Natural killer cell treated with Interleukin-12 subunit alpha and Interleukin-12 subunit beta and Interleukin-15 and Interleukin-18, amount 100 ng/mL, for 72 hours (primary cell): Measurements from ENCODE around the gene GATAD2B. TPM values are rescaled to one million over a fixed set of nuclear protein-coding genes. Genes with fewer than 3 reads are reported as not detected.
"Not testable (repeated sequence)": the region's sequence is repeated elsewhere in the genome, so short reads cannot be mapped to it uniquely, and the experiment has no call there.

ENCODE experiments used
- ATAC-seq, 2 donors: fragments of 150-1000 bp; cut with Tn5 transposase in 1 of 2; sonication (Bioruptor Pico), chemical (Tn5 transposase) in 1 of 2; 2 replicates each; pipeline ENCODE4 v1.10.0; 2021
- DNase-seq: peaks from one replicate; pipeline ENCODE4 v3.0.0; 2022; ENCODE audit warnings: low spot score
- H3K27ac Mint-ChIP-seq, 2 donors: 1 replicate in 1 of 2; 2 replicates in 1 of 2; pipeline ENCODE4 v1.8.0; 2022; ENCODE audit warnings: mixed read lengths in 2 of 2, mild to moderate bottlenecking in 1 of 2, moderate library complexity in 1 of 2
- H3K27me3 Mint-ChIP-seq, 2 donors: 1 replicate in 1 of 2; 2 replicates in 1 of 2; pipeline ENCODE4 v1.8.0; 2022; ENCODE audit warnings: mixed read lengths in 2 of 2
- H3K36me3 Mint-ChIP-seq: one replicate; pipeline ENCODE4 v1.8.0; 2022; ENCODE audit warnings: mixed read lengths
- H3K4me1 Mint-ChIP-seq, 2 donors: 1 replicate in 1 of 2; 2 replicates in 1 of 2; pipeline ENCODE4 v1.8.0; 2022; ENCODE audit warnings: low read depth in 2 of 2, mixed read lengths in 2 of 2, mild to moderate bottlenecking in 1 of 2
- H3K4me3 Mint-ChIP-seq: one replicate; pipeline ENCODE4 v1.8.0; 2022; ENCODE audit warnings: mixed read lengths
- H3K9me3 Mint-ChIP-seq: 2 replicates; pipeline ENCODE4 v1.8.0; 2022; ENCODE audit warnings: mixed read lengths
- total RNA-seq, 2 donors: library from RNA; stranded (reverse); gene quantifications; one replicate each; pipeline ENCODE4 v1.2.3, GENCODE V29; 2022

Gene GATAD2B
- total RNA-seq, 2 donors from 2014 or later: 58.5 to 76.6 TPM

DNA sequence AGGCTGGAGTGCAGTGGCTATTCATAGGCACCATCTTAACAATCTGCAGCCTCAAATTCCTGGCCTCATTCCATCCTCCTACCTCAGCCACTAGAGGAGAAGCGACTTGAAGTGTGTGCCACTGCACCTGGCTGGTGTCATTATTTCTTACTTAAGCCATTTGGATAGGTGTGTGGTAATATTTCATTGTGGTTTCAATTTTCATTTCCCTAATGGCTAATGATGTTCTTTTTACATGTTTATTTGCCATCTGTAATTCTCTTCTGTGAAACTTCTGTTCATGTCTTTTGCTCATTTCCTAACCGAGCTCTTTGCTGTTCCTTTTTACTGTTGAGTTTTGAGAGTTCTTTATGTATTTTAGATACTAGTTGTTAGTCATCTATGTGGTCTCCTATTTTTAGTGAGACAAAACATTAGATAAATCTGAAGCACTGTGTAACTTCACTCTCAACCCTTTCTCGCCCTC is 80.7 kb downstream of the GATAD2B start:
- Mint-ChIP-seq H3K9me3 (no peaks in the 10 kb centered on the region), H3K27me3 (no peaks in the 10 kb centered on the region), H3K4me1 (peaks cover 21 to 23% of the 10 kb centered on the region in 2 donors), H3K4me3 (no peak overlapping the region), H3K36me3 (no peaks in the 10 kb centered on the region), H3K27ac (no peak overlapping the region)
- DNase-seq: no peak
- ATAC-seq: no peak

DNA sequence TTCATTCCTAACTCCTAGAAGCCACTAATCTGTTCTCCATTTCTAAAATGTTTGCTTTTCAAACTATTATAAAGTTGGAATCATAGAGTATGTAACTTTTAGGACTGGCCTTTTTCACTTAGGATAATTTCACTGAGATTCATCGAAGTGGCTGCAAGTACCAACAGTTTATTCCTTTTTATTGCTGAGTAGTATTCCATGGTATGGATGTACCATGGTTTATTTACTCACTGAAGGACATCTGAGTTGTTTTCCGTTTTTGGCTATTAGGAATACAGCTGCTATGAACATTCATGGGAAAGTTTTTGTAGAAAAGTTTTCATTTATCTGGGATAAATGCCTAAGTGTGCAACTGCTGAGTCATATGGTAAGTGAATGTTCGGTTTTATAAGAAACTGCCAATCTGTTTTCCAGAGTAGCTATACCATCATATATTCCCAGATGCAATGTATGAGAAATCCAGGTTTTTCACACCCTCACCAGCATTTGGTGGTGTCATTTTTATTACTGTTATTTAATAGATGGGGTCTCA is 81.2 kb downstream of the GATAD2B start:
- Mint-ChIP-seq H3K27ac (peak overlapping the region in 1 of 2 donors; percentile 33), H3K27me3 (no peaks in the 10 kb centered on the region), H3K36me3 (no peaks in the 10 kb centered on the region), H3K4me1 (peaks cover 23% of the 10 kb centered on the region in 2 donors), H3K4me3 (no peak overlapping the region), H3K9me3 (no peaks in the 10 kb centered on the region)
- no peak for ATAC-seq
- no peak for DNase-seq

DNA sequence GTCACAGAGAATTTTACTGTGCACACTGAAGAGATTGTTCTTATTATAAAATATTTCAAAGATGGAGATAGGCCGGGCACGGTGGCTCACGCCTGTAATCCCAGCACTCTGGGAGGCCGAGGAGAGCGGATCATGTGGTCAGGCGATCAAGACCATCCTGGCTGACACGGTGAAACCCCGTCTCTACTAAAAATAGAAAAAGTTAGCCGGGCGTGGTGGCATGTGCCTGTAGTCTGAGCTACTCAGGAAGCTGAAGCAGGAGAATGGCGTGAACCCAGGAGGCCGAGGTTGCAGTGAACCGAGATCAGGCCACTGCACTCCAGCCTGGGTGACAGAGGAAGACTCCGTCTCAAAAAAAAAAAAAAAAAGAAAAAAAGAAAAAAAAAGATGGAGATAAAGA is 82.0 kb downstream of the GATAD2B start:
- not testable (repeated sequence) for H3K36me3 Mint-ChIP-seq, DNase-seq, H3K27me3 Mint-ChIP-seq, H3K9me3 Mint-ChIP-seq, ATAC-seq, H3K4me3 Mint-ChIP-seq, H3K27ac Mint-ChIP-seq
- H3K4me1 Mint-ChIP-seq: peaks cover 18 to 20% of the 10 kb centered on the region in 2 donors

DNA sequence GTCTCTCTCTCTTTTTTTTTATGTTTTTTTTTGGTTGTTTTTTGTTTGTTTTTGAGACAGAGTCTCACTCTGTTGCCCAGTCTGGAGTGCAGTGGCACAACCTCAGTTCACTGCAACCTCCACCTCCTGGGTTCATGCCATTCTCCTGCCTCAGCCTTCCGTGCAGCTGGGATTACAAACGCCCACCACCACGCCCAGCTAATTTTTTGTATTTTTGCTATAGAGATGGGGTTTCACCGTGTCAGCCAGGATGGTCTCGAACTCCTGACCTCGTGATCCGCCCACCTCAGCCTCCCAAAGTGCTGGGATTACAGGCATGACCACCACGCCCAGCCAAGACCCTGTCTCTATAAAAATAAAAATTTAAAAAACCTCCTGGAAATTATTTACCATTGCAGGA is 88.8 kb downstream of the GATAD2B start:
- not testable (repeated sequence) for H3K36me3 Mint-ChIP-seq, DNase-seq, H3K9me3 Mint-ChIP-seq, H3K27me3 Mint-ChIP-seq, H3K27ac Mint-ChIP-seq, ATAC-seq, H3K4me3 Mint-ChIP-seq
- peaks cover 5 to 13% of the 10 kb centered on the region in 2 donors for H3K4me1 Mint-ChIP-seq

DNA sequence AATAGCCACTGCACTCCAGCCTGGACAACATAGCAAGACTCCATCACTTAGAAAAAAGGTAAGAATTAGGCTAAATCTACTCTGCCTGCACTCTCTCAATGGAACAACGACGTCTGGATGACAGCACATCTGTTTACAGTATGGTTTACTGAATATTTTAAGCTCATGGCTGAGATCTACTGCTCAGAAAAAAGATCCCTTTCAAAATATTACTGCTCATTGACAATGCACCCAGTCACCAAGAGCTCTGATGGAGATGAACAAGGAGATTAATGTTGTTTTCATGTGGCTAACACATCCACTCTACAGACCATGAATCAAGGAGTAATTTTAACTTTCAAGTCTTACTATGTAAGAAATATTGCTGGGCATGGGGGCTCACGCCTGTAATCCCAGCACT is 89.6 kb downstream of the GATAD2B start:
- H3K27ac Mint-ChIP-seq: no peak overlapping the region
- H3K27me3 Mint-ChIP-seq: no peaks in the 10 kb centered on the region

DNA sequence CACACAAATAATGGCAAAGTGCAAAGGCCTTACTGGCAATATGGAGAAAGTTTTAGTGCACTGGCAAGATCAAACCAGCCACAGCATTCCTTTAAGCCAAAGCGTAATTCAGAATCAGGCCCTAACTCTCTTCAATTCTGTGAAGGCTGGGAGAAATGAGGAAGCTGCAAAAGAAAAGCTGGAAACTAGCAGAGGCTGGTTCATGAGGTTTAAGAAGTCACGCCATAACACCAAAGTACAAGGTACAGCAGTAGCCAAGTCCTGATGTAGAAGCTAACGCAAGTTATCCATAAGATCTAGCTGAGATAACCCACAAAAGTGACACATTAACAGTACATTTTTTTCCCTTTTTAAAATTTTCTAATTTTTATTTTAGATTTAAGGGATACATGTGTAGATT is 90.5 kb downstream of the GATAD2B start:
- no peaks in the 10 kb centered on the region for H3K9me3 Mint-ChIP-seq
- H3K27ac Mint-ChIP-seq: no peak overlapping the region
- H3K27me3 Mint-ChIP-seq: no peaks in the 10 kb centered on the region
- DNase-seq (no peak), ATAC-seq (no peak)
- no peak overlapping the region for H3K4me3 Mint-ChIP-seq
- H3K4me1 Mint-ChIP-seq: peaks cover 5 to 15% of the 10 kb centered on the region in 2 donors
- H3K36me3 Mint-ChIP-seq: peaks cover 3% of the 10 kb centered on the region

More for the DNA sequence above, 89.6 kb downstream of the GATAD2B start:
- no peaks in the 10 kb centered on the region for H3K9me3 Mint-ChIP-seq
- H3K4me3 Mint-ChIP-seq: no peak overlapping the region
- DNase-seq (no peak), ATAC-seq (no peak)
- H3K36me3 Mint-ChIP-seq: no peaks in the 10 kb centered on the region
- peaks cover 5 to 13% of the 10 kb centered on the region in 2 donors for H3K4me1 Mint-ChIP-seq

DNA sequence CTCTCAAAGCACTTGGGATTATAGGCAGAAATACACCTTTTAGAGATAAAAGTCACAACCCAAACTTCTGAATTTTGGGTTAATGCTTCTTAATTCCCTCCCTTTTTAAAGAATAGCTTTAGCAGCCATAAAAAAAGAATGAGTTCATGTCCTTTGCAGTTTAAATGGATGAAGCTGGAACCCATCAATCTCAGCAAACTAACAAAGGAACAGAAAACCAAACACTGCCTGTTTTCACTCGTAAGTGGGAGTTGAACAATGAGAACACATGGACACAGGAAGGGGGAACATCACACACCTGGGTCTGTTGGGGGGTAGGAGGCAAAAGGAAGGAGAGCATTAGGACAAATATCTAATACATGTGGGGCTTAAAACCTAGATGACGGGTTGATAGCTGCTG is 91.7 kb downstream of the GATAD2B start:
- Mint-ChIP-seq H3K36me3 (peaks cover 4% of the 10 kb centered on the region), H3K9me3 (no peaks in the 10 kb centered on the region), H3K27me3 (no peaks in the 10 kb centered on the region), H3K4me1 (peaks cover 5 to 11% of the 10 kb centered on the region in 2 donors), H3K27ac (no peak overlapping the region), H3K4me3 (no peak overlapping the region)
- no peak for ATAC-seq
- no peak for DNase-seq

DNA sequence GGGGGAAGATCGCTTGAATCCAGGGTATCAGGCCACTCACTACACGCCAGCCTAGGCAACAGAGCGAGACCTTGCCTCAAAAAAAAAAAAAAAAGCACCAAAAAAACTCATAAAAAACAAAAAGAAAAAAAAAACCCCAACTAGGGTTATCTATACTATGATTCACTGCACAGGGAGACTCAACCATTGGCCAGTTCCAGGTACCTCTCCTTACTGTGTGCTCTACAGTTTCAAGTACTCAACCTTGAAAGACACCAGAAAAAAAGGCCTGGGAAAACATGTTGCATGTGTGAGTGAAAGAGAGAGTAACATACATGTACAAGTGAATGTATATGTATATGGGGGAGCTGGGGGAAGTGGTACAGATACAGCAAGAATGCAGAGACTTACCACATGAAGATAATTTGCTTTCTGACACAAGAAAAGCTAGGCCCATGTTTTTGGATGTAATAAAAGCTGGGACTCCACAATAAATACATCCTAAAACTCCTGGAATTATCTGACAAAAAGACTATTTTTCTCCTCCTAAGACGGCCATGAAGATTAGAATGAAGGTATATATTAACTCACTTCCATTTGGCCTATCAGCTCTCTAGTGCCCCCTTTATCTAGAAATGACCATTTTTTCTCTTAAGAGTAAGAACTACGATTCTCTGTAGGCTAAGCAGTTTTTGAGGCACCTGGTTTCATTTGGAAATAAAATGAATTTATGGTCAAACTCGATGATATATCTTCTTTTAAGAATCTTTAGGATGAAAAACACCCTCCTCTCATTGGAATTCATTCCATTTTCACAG is 95.4 kb downstream of the GATAD2B start:
- H3K27ac Mint-ChIP-seq: no peak overlapping the region
- no peak for ATAC-seq
- peaks cover 4% of the 10 kb centered on the region for H3K36me3 Mint-ChIP-seq

DNA sequence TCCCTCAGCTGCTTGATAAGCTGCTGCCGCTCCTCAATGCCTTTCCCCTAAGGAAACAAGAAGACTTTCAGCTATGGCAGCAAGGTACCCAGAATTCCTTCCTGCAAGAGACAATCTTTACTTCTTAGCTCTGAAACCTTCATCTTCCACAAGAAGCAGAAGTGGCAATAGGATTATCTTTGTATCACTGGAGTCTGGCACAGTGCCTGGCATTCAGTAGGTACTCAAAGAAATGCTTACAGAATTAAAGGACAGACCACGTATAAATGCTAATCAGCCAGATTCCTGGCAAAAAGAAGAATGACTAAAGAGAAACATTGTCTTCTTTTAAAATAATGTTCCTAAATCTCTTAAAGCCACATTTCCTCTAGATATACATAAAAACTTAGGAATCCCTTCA is 103.9 kb downstream of the GATAD2B start:
- Mint-ChIP-seq H3K9me3 (no peaks in the 10 kb centered on the region), H3K36me3 (peaks cover 28% of the 10 kb centered on the region), H3K27me3 (no peaks in the 10 kb centered on the region), H3K4me1 (peaks cover 0 to 8% of the 10 kb centered on the region in 2 donors), H3K27ac (no peak overlapping the region), H3K4me3 (no peak overlapping the region)
- DNase-seq (no peak), ATAC-seq (no peak)

More for the DNA sequence above, 95.4 kb downstream of the GATAD2B start:
- Mint-ChIP-seq H3K27me3 (no peaks in the 10 kb centered on the region), H3K4me1 (peaks cover 0 to 4% of the 10 kb centered on the region in 2 donors), H3K4me3 (no peak overlapping the region), H3K9me3 (no peaks in the 10 kb centered on the region)
- DNase-seq: no peak

DNA sequence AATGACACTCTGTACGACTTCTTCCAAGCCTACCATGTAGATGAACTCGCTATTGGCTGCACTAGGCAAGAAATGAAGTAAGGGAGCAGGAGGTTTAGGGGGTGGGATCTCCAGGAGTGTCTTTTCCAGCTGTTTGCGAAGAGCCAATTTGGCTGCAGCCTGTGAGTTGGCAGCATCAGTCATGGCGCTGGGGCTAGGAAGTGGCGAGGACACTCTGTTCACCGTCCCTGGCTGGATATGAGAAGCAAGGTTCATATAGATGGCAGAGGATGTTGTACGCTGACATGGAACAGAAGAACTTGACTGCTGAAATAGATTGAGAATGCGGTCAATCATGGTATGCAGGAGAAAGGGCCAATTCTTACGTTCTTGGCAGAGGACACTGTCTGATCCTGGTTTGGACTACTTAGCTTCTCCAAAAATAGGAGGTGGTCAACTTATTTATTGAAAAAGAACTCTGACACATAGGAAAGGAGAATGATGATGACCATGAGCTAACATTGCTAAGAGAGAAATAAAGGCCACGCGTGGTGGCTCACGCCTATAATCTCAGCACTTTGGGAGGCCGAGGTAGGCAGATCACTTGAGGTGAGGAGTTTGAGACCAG is 106.4 kb downstream of the GATAD2B start:
- no peaks in the 10 kb centered on the region for H3K9me3 Mint-ChIP-seq
- no peaks in the 10 kb centered on the region for H3K27me3 Mint-ChIP-seq
- H3K4me1 Mint-ChIP-seq: peaks cover 0 to 12% of the 10 kb centered on the region in 2 donors
- H3K27ac Mint-ChIP-seq: peak overlapping the region in 1 of 2 donors; percentile 63
- DNase-seq (no peak), ATAC-seq (no peak)
- H3K4me3 Mint-ChIP-seq: no peak overlapping the region
- H3K36me3 Mint-ChIP-seq: peaks cover 40% of the 10 kb centered on the region

DNA sequence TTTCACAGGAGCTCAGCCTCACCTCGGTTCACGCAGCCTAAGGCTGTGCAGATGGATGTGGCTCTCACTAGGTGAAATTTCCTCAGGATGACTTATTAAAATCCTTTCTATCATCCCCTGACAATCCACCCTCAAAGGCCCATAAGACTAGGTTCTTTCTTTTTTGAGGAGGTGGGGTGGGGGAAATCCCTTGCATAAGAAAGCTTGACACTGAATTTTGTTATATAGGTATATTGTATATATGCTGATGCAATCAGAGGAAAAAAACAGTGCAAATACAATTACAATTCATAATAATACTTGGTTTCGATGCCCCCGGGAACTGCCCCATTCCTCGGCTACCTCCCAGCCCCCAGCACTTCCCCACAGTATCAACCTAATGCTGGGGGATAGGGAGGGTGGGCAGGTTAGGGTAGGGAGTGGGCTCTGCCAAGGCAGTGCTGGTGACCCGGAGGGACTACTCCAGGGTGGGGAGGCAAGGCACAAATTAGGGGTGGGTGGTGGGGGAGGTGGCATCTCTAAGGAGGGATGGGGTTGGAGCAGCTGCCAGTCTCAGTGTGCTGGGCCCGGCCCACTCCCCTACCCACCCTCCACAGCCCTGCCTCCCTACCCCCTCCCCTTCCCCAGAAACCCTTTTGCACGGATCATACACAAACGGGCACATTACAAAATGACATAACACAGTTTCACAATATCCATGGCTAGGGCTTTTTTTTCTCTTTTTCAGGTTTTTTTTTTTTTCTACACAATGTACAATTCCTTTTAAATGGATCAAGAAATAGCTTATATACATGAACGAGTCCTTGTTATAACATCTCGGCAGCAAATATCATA is 116.7 kb downstream of the GATAD2B start:
- Mint-ChIP-seq H3K27me3 (no peaks in the 10 kb centered on the region), H3K4me3 (no peak overlapping the region), H3K36me3 (peaks cover 14% of the 10 kb centered on the region), H3K9me3 (no peaks in the 10 kb centered on the region), H3K27ac (peak overlapping the region; percentile 74 to 77), H3K4me1 (peaks cover 21 to 32% of the 10 kb centered on the region in 2 donors)
- DNase-seq: no peak
- ATAC-seq: no peak

DNA sequence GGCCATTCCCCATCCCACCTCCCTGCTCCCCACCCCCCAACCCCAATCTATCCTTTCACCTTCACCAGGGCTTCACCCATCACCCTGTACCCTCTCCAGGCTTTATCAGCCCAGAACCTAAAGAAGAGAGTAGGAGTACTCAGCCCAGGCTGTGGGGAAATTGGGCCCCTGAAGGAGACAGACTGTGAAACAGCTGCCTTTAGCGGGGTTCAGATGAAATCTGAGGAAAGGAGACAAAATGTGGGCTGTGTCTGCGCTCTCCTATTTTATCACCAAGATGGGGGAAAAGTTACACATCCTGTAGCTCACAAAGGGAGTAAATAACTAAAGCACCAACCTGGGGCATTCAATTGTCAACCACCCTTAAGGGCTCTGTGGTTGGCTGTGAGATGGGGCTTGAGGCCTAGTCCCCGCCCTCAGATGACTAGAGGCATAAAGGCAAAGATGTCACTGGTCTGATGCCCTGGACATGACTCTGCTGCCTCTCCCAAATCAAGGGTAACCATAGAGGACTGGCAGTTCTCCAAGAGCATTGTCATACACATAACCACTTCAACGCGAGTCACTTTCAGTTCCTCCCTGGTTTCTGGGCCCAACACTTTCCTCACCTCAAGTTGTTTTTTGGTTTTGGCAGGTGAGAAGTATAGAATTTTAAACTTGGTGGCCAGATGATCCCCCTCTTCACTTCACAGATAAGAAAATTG is 117.6 kb downstream of the GATAD2B start:
- H3K27ac Mint-ChIP-seq: peak overlapping the region; percentile 74 to 77
- H3K4me1 Mint-ChIP-seq: peaks cover 21 to 32% of the 10 kb centered on the region in 2 donors
- H3K9me3 Mint-ChIP-seq: no peaks in the 10 kb centered on the region
- H3K27me3 Mint-ChIP-seq: no peaks in the 10 kb centered on the region
- peak; percentile 88 to 97 for ATAC-seq
- peak overlapping the region; percentile 23 for H3K4me3 Mint-ChIP-seq
- no peak for DNase-seq
- peaks cover 14% of the 10 kb centered on the region for H3K36me3 Mint-ChIP-seq

DNA sequence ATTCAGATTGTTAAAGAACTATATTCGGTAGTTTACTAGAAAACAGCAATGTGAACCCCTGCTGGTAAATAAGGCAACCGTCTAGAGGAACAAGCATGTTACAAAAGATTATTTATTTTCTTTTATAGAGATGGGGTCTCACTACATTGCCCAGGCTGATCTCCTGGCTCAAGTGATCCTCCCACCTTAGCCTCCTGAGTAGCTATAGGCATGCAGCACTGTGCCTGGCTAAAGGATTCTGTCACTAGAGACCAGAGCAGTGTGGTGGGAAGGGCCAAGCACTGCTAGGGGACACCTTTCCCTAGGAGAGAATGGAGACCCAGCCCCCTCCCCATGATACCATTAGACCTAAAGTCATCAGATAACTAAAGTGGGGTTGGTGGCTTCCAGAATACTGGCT is 118.7 kb downstream of the GATAD2B start:
- H3K36me3 Mint-ChIP-seq: peaks cover 5% of the 10 kb centered on the region
- no peaks in the 10 kb centered on the region for H3K9me3 Mint-ChIP-seq
- DNase-seq (peak; percentile 18), ATAC-seq (no peak)
- no peaks in the 10 kb centered on the region for H3K27me3 Mint-ChIP-seq
- peaks cover 21 to 32% of the 10 kb centered on the region in 2 donors for H3K4me1 Mint-ChIP-seq
- H3K4me3 Mint-ChIP-seq: no peak overlapping the region
- peak overlapping the region; percentile 67 to 76 for H3K27ac Mint-ChIP-seq
